Trophoblast cell (in vitro differentiated cells and primary cell): ENCODE results near the gene MCM5.

Source experiments
- DNase-seq, 2 donors: peaks; one replicate each; pipeline ENCODE4 v3.0.0-alpha.2; 2016
- H2AFZ ChIP-seq: 2 replicates; pipeline ENCODE4 v1.6.1; 2013; ENCODE audit warnings: low read length, moderate library complexity, mild to moderate bottlenecking; ENCODE audit not compliant: insufficient read depth, poor library complexity
- H2AK5ac ChIP-seq: 2 replicates; pipeline ENCODE4 v1.6.1; 2013; ENCODE audit warnings: mild to moderate bottlenecking, low read length
- H2BK120ac ChIP-seq: 2 replicates; pipeline ENCODE4 v1.6.1; 2013; ENCODE audit warnings: low read length, mild to moderate bottlenecking, moderate library complexity; ENCODE audit not compliant: insufficient read depth, poor library complexity
- H2BK12ac ChIP-seq: 2 replicates; pipeline ENCODE4 v1.6.1; 2013; ENCODE audit warnings: mild to moderate bottlenecking, low read length, moderate library complexity
- H2BK5ac ChIP-seq: 2 replicates; pipeline ENCODE4 v1.6.1; 2013; ENCODE audit warnings: low read length, low read depth, moderate library complexity, mild to moderate bottlenecking; ENCODE audit not compliant: poor library complexity
- H3K14ac ChIP-seq: 2 replicates; pipeline ENCODE4 v1.6.1; 2013; ENCODE audit warnings: mild to moderate bottlenecking, low read length
- H3K18ac ChIP-seq: 2 replicates; pipeline ENCODE4 v1.6.1; 2013; ENCODE audit warnings: mild to moderate bottlenecking, low read length
- H3K23ac ChIP-seq: 2 replicates; pipeline ENCODE4 v1.6.1; 2013; ENCODE audit warnings: low read length
- H3K27ac ChIP-seq: 2 replicates; pipeline ENCODE4 v1.5.1; 2013; ENCODE audit warnings: low read depth, mild to moderate bottlenecking, inconsistent platforms, low read length, moderate library complexity
- H3K27me3 ChIP-seq: 2 replicates; pipeline ENCODE4 v1.6.1; 2013; ENCODE audit warnings: inconsistent platforms, mild to moderate bottlenecking, low read length, moderate library complexity; ENCODE audit not compliant: insufficient read depth
- H3K36me3 ChIP-seq, 2 experiments: 1 replicate in 1 of 2; 2 replicates in 1 of 2; pipeline ENCODE4 v1.6.1; 2013; ENCODE audit warnings: low read length in 2 of 2, mild to moderate bottlenecking in 2 of 2, moderate library complexity in 1 of 2; ENCODE audit not compliant: insufficient read depth in 2 of 2, control insufficient read depth in 1 of 2
- H3K4ac ChIP-seq: 2 replicates; pipeline ENCODE4 v1.6.1; 2013; ENCODE audit warnings: low read depth, mild to moderate bottlenecking, low read length, moderate library complexity
- H3K4me1 ChIP-seq, 2 experiments: 1 replicate in 1 of 2; 2 replicates in 1 of 2; pipeline ENCODE4 v1.6.1; 2013; ENCODE audit warnings: low read length in 2 of 2, mild to moderate bottlenecking in 2 of 2, moderate library complexity in 1 of 2; ENCODE audit not compliant: insufficient read depth in 2 of 2, control insufficient read depth in 1 of 2
- H3K4me2 ChIP-seq: 2 replicates; pipeline ENCODE4 v1.6.1; 2013; ENCODE audit warnings: inconsistent platforms, mild to moderate bottlenecking, low read length, moderate library complexity
- H3K4me3 ChIP-seq: 2 replicates; pipeline ENCODE4 v1.5.1; 2013; ENCODE audit warnings: mild to moderate bottlenecking, low read depth, low read length, inconsistent platforms
- H3K79me1 ChIP-seq: one replicate; pipeline ENCODE4 v1.6.1; 2013; ENCODE audit warnings: low read length
- H3K79me2 ChIP-seq: 2 replicates; pipeline ENCODE4 v1.6.1; 2013; ENCODE audit warnings: low read length, mild to moderate bottlenecking; ENCODE audit not compliant: control insufficient read depth, insufficient read depth, poor library complexity
- H3K9ac ChIP-seq: 2 replicates; pipeline ENCODE4 v1.6.1; 2013; ENCODE audit warnings: mild to moderate bottlenecking, low read length
- H3K9me3 ChIP-seq: 2 replicates; pipeline ENCODE4 v1.6.1; 2013; ENCODE audit warnings: low read depth, mild to moderate bottlenecking, control low read depth, inconsistent platforms, low read length; ENCODE audit not compliant: insufficient read depth
- H4K12ac ChIP-seq: 2 replicates; pipeline ENCODE4 v1.6.1; 2013; ENCODE audit warnings: low read depth, mild to moderate bottlenecking, low read length, moderate library complexity
- H4K8ac ChIP-seq: 2 replicates; pipeline ENCODE4 v1.6.1; 2013; ENCODE audit warnings: low read depth, mild to moderate bottlenecking, low read length, moderate library complexity
- H4K91ac ChIP-seq: one replicate; pipeline ENCODE4 v1.6.1; 2013; ENCODE audit warnings: low read depth, mild to moderate bottlenecking, low read length, moderate library complexity
- WGBS: extraction: QIAGEN DNeasy Blood & Tissue Kit; methylation state at CpG from one replicate; pipeline ENCODE4 v1.1.7; 2013; ENCODE audit warnings: missing lambda C conversion rate; ENCODE audit not compliant: insufficient read length, insufficient coverage; ENCODE audit errors: extremely low coverage; 5-methylcytosine and 5-hydroxymethylcytosine counted together

MCM5 gene

GRCh38 chr22:35404176-35404575 lies 4.2 kb downstream of the MCM5 start:
- Histone ChIP-seq H3K79me1 (peaks cover 9% of the 10 kb centered on the region), H3K79me2 (peaks cover 7% of the 10 kb centered on the region), H3K27me3 (no peaks in the 10 kb centered on the region), H3K4me2 (no peak overlapping the region), H3K9ac (no peak overlapping the region), H3K9me3 (peaks cover 2% of the 10 kb centered on the region), H2BK5ac (no peak overlapping the region), H2AFZ (no peak overlapping the region), H3K14ac (no peak overlapping the region), H3K4ac (no peak overlapping the region), H3K18ac (no peak overlapping the region), H3K4me3 (no peak overlapping the region), H2BK120ac (no peak overlapping the region), H4K91ac (no peak overlapping the region), H4K12ac (no peak overlapping the region), H3K4me1 (peaks cover 0 to 5% of the 10 kb centered on the region in 2 experiments), H3K23ac (no peak overlapping the region), H2AK5ac (no peak overlapping the region), H2BK12ac (no peak overlapping the region), H4K8ac (no peak overlapping the region), H3K36me3 (peaks cover 38 to 55% of the 10 kb centered on the region in 2 experiments), H3K27ac (no peak overlapping the region)
- no CpG with 5 or more reads among the region's 5 CpGs for WGBS
- no peak for DNase-seq

DNA sequence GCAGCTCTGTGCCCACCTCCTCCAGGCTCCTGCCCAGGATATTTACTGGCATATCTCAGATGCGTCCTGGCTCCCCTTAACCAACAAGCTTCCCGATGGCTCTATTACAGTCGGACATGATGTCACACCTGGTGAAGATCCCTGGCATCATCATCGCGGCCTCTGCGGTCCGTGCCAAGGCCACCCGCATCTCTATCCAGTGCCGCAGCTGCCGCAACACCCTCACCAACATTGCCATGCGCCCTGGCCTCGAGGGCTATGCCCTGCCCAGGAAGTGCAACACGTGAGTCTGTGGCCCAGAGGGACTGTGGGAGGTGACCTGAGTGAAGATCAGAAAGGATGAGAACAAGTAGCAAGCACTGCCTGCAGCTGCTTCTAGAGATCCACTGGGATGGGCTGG lies 6.5 kb downstream of the MCM5 start:
- Histone ChIP-seq H3K4me3 (no peak overlapping the region), H3K4ac (no peak overlapping the region), H3K14ac (no peak overlapping the region), H4K12ac (no peak overlapping the region), H4K91ac (no peak overlapping the region), H3K9me3 (peaks cover 2% of the 10 kb centered on the region), H2BK120ac (no peak overlapping the region), H2AK5ac (no peak overlapping the region), H3K27ac (no peak overlapping the region), H2AFZ (no peak overlapping the region), H3K4me1 (peaks cover 0 to 2% of the 10 kb centered on the region in 2 experiments), H3K9ac (no peak overlapping the region), H2BK12ac (no peak overlapping the region), H3K79me2 (no peaks in the 10 kb centered on the region), H4K8ac (no peak overlapping the region), H3K36me3 (peaks cover 55 to 73% of the 10 kb centered on the region in 2 experiments), H3K18ac (no peak overlapping the region), H3K4me2 (no peak overlapping the region), H3K23ac (no peak overlapping the region), H3K27me3 (no peaks in the 10 kb centered on the region), H3K79me1 (no peaks in the 10 kb centered on the region), H2BK5ac (no peak overlapping the region)
- DNase-seq: no peak
- whole genome bisulfite sequencing: no CpG with 5 or more reads among the region's 13 CpGs

- Histone ChIP-seq H3K4me3 (no peak overlapping the region), H3K18ac (no peak overlapping the region), H2AFZ (no peak overlapping the region), H3K23ac (no peak overlapping the region), H3K4ac (no peak overlapping the region), H4K12ac (no peak overlapping the region), H2BK120ac (no peak overlapping the region), H3K27ac (no peak overlapping the region), H2BK5ac (no peak overlapping the region), H2BK12ac (no peak overlapping the region), H3K79me1 (no peaks in the 10 kb centered on the region), H4K91ac (no peak overlapping the region), H3K4me1 (peaks cover 0 to 2% of the 10 kb centered on the region in 2 experiments), H2AK5ac (no peak overlapping the region), H3K36me3 (peaks cover 63 to 81% of the 10 kb centered on the region in 2 experiments), H3K9me3 (peaks cover 2% of the 10 kb centered on the region), H3K9ac (no peak overlapping the region), H3K4me2 (no peak overlapping the region), H4K8ac (no peak overlapping the region), H3K27me3 (no peaks in the 10 kb centered on the region), H3K14ac (no peak overlapping the region), H3K79me2 (no peaks in the 10 kb centered on the region)
- DNase-seq: no peak
- no CpG with 5 or more reads among the region's 7 CpGs for WGBS
Measured at GRCh38 chr22:35407362-35407761, 7.4 kb downstream of the MCM5 start.

GRCh38 chr22:35409783-35410662 lies 10.1 kb downstream of the MCM5 start:
- Histone ChIP-seq H3K18ac (no peak overlapping the region), H2BK120ac (no peak overlapping the region), H2AK5ac (no peak overlapping the region), H4K91ac (no peak overlapping the region), H2BK12ac (no peak overlapping the region), H3K4ac (no peak overlapping the region), H3K9me3 (peaks cover 2% of the 10 kb centered on the region), H3K27me3 (no peaks in the 10 kb centered on the region), H3K4me1 (no peaks in the 10 kb centered on the region), H3K4me2 (no peak overlapping the region), H2AFZ (no peak overlapping the region), H3K23ac (no peak overlapping the region), H3K79me1 (no peaks in the 10 kb centered on the region), H3K14ac (no peak overlapping the region), H4K12ac (no peak overlapping the region), H3K36me3 (peaks cover 70 to 90% of the 10 kb centered on the region in 2 experiments), H3K79me2 (no peaks in the 10 kb centered on the region), H4K8ac (no peak overlapping the region), H3K4me3 (no peak overlapping the region), H3K9ac (no peak overlapping the region), H3K27ac (no peak overlapping the region), H2BK5ac (no peak overlapping the region)
- no CpG with 5 or more reads among the region's 16 CpGs for WGBS
- DNase-seq: peak; percentile 41 to 49
